ENCODE results near the gene ASIC1. TPM values are rescaled to one million over a fixed set of nuclear protein-coding genes. Genes with fewer than 3 reads are reported as not detected.

ASIC1 gene
- polyA plus RNA-seq, 2 donors = 1.4 to 2.1 TPM

- no peak overlapping the region for H3K4me3 ChIP-seq (ENCODE audit: low read depth in 1 of 2, low read length in 2 of 2)
- 40 to 60% methylated on average over 3 of the region's 3 CpGs for WGBS, 2 donors
- peaks cover 14 to 20% of the 10 kb centered on the region in 2 donors for H3K36me3 ChIP-seq (ENCODE audit: control insufficient read depth in 2 of 2, insufficient read depth in 2 of 2, low read length in 1 of 2)
- no peak overlapping the region for H3K27ac ChIP-seq (ENCODE audit: low read depth in 2 of 2, low read length in 1 of 2)
- H3K9me3 ChIP-seq (ENCODE audit: control insufficient read depth in 2 of 2, insufficient read depth in 1 of 2, low read depth in 1 of 2, low read length in 1 of 2) = no peaks in the 10 kb centered on the region
- no peaks in the 10 kb centered on the region for H3K27me3 ChIP-seq (ENCODE audit: control insufficient read depth in 1 of 2, insufficient read depth in 2 of 2, low read length in 2 of 2)
- no peaks in the 10 kb centered on the region for H3K4me1 ChIP-seq (ENCODE audit: control insufficient read depth in 2 of 2, insufficient read depth in 2 of 2, low read length in 1 of 2)
Measured at GRCh38 chr12:50087995-50088394, 30.6 kb downstream of the ASIC1 start.

- Histone ChIP-seq H3K4me1 (ENCODE audit: control insufficient read depth in 2 of 2, insufficient read depth in 2 of 2, low read length in 1 of 2) (no peaks in the 10 kb centered on the region), H3K4me3 (ENCODE audit: low read depth in 1 of 2, low read length in 2 of 2) (no peak overlapping the region), H3K27me3 (ENCODE audit: control insufficient read depth in 1 of 2, insufficient read depth in 2 of 2, low read length in 2 of 2) (no peaks in the 10 kb centered on the region), H3K36me3 (ENCODE audit: control insufficient read depth in 2 of 2, insufficient read depth in 2 of 2, low read length in 1 of 2) (peaks cover 18 to 23% of the 10 kb centered on the region in 2 donors), H3K9me3 (ENCODE audit: control insufficient read depth in 2 of 2, insufficient read depth in 1 of 2, low read depth in 1 of 2, low read length in 1 of 2) (no peaks in the 10 kb centered on the region), H3K27ac (ENCODE audit: low read depth in 2 of 2, low read length in 1 of 2) (no peak overlapping the region)
- WGBS, 2 donors = 15 to 20% methylated on average over 3 of the region's 3 CpGs
Measured at GRCh38 chr12:50088577-50089335, 31.4 kb downstream of the ASIC1 start.

GRCh38 chr12:50089730-50090129 is 32.3 kb downstream of the ASIC1 start:
- Histone ChIP-seq H3K27ac (ENCODE audit: low read depth in 2 of 2, low read length in 1 of 2) (no peak overlapping the region), H3K27me3 (ENCODE audit: control insufficient read depth in 1 of 2, insufficient read depth in 2 of 2, low read length in 2 of 2) (no peaks in the 10 kb centered on the region), H3K4me3 (ENCODE audit: low read depth in 1 of 2, low read length in 2 of 2) (no peak overlapping the region), H3K9me3 (ENCODE audit: control insufficient read depth in 2 of 2, insufficient read depth in 1 of 2, low read depth in 1 of 2, low read length in 1 of 2) (no peaks in the 10 kb centered on the region), H3K36me3 (ENCODE audit: control insufficient read depth in 2 of 2, insufficient read depth in 2 of 2, low read length in 1 of 2) (peaks cover 22 to 23% of the 10 kb centered on the region in 2 donors), H3K4me1 (ENCODE audit: control insufficient read depth in 2 of 2, insufficient read depth in 2 of 2, low read length in 1 of 2) (no peaks in the 10 kb centered on the region)
- WGBS, 2 donors = 96 to 97% methylated on average over 7 of the region's 7 CpGs

GRCh38 chr12:50090391-50090790 is 33.0 kb downstream of the ASIC1 start:
- Histone ChIP-seq H3K9me3 (ENCODE audit: control insufficient read depth in 2 of 2, insufficient read depth in 1 of 2, low read depth in 1 of 2, low read length in 1 of 2) (no peaks in the 10 kb centered on the region), H3K4me3 (ENCODE audit: low read depth in 1 of 2, low read length in 2 of 2) (no peak overlapping the region), H3K27me3 (ENCODE audit: control insufficient read depth in 1 of 2, insufficient read depth in 2 of 2, low read length in 2 of 2) (no peaks in the 10 kb centered on the region), H3K36me3 (ENCODE audit: control insufficient read depth in 2 of 2, insufficient read depth in 2 of 2, low read length in 1 of 2) (peaks cover 22 to 23% of the 10 kb centered on the region in 2 donors), H3K4me1 (ENCODE audit: control insufficient read depth in 2 of 2, insufficient read depth in 2 of 2, low read length in 1 of 2) (no peaks in the 10 kb centered on the region), H3K27ac (ENCODE audit: low read depth in 2 of 2, low read length in 1 of 2) (no peak overlapping the region)
- WGBS, 2 donors = 91% methylated on average over 5 of the region's 5 CpGs

- WGBS, 2 donors = 86 to 87% methylated on average over 6 of the region's 6 CpGs
- no peak overlapping the region for H3K4me3 ChIP-seq (ENCODE audit: low read depth in 1 of 2, low read length in 2 of 2)
Measured at GRCh38 chr12:50097952-50098351, 40.6 kb downstream of the ASIC1 start.

GRCh38 chr12:50099302-50100008 is 42.1 kb downstream of the ASIC1 start:
- Histone ChIP-seq H3K27ac (ENCODE audit: low read depth in 2 of 2, low read length in 1 of 2) (peak overlapping the region in 1 of 2 donors; percentile 29), H3K9me3 (ENCODE audit: control insufficient read depth in 2 of 2, insufficient read depth in 1 of 2, low read depth in 1 of 2, low read length in 1 of 2) (no peaks in the 10 kb centered on the region), H3K4me1 (ENCODE audit: control insufficient read depth in 2 of 2, insufficient read depth in 2 of 2, low read length in 1 of 2) (peaks cover 5 to 9% of the 10 kb centered on the region in 2 donors), H3K27me3 (ENCODE audit: control insufficient read depth in 1 of 2, insufficient read depth in 2 of 2, low read length in 2 of 2) (no peaks in the 10 kb centered on the region), H3K36me3 (ENCODE audit: control insufficient read depth in 2 of 2, insufficient read depth in 2 of 2, low read length in 1 of 2) (peaks cover 20 to 34% of the 10 kb centered on the region in 2 donors), H3K4me3 (ENCODE audit: low read depth in 1 of 2, low read length in 2 of 2) (no peak overlapping the region)
- WGBS, 2 donors = 49 to 59% methylated on average over 5 of the region's 5 CpGs

More at GRCh38 chr12:50097952-50098351, 40.6 kb downstream of the ASIC1 start:
- H3K36me3 ChIP-seq (ENCODE audit: control insufficient read depth in 2 of 2, insufficient read depth in 2 of 2, low read length in 1 of 2) = peaks cover 22 to 40% of the 10 kb centered on the region in 2 donors
- H3K27me3 ChIP-seq (ENCODE audit: control insufficient read depth in 1 of 2, insufficient read depth in 2 of 2, low read length in 2 of 2) = no peaks in the 10 kb centered on the region
- peaks cover 0 to 5% of the 10 kb centered on the region in 2 donors for H3K4me1 ChIP-seq (ENCODE audit: control insufficient read depth in 2 of 2, insufficient read depth in 2 of 2, low read length in 1 of 2)
- H3K27ac ChIP-seq (ENCODE audit: low read depth in 2 of 2, low read length in 1 of 2) = no peak overlapping the region
- no peaks in the 10 kb centered on the region for H3K9me3 ChIP-seq (ENCODE audit: control insufficient read depth in 2 of 2, insufficient read depth in 1 of 2, low read depth in 1 of 2, low read length in 1 of 2)

GRCh38 chr12:50100561-50100960 is 43.2 kb downstream of the ASIC1 start:
- 77 to 79% methylated on average over 3 of the region's 3 CpGs for WGBS, 2 donors
- H3K9me3 ChIP-seq (ENCODE audit: control insufficient read depth in 2 of 2, insufficient read depth in 1 of 2, low read depth in 1 of 2, low read length in 1 of 2) = no peaks in the 10 kb centered on the region
- peaks cover 20 to 31% of the 10 kb centered on the region in 2 donors for H3K36me3 ChIP-seq (ENCODE audit: control insufficient read depth in 2 of 2, insufficient read depth in 2 of 2, low read length in 1 of 2)
- H3K4me1 ChIP-seq (ENCODE audit: control insufficient read depth in 2 of 2, insufficient read depth in 2 of 2, low read length in 1 of 2) = peaks cover 5 to 11% of the 10 kb centered on the region in 2 donors
- no peaks in the 10 kb centered on the region for H3K27me3 ChIP-seq (ENCODE audit: control insufficient read depth in 1 of 2, insufficient read depth in 2 of 2, low read length in 2 of 2)
- no peak overlapping the region for H3K27ac ChIP-seq (ENCODE audit: low read depth in 2 of 2, low read length in 1 of 2)
- no peak overlapping the region for H3K4me3 ChIP-seq (ENCODE audit: low read depth in 1 of 2, low read length in 2 of 2)

DNA sequence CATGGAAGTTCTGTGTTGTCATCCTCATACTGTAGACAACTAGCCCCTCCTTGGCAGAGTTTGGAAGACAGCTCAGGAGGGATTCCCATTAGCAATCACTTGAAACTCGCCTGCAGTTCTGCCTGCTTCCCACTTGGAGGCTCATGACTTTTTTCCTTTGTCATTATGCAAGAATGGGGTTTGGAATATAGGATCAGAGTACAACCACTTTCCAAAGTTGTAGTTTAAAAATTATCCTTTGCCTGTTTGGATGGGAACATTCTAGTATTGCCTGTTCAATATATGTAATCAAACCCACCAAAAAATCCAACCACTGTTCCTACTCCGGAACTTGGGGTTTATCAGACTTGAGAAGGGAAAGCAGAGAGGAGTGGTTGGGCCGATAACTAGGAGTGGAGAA is 44.3 kb downstream of the ASIC1 start:
- Histone ChIP-seq H3K4me1 (ENCODE audit: control insufficient read depth in 2 of 2, insufficient read depth in 2 of 2, low read length in 1 of 2) (peaks cover 5 to 11% of the 10 kb centered on the region in 2 donors), H3K36me3 (ENCODE audit: control insufficient read depth in 2 of 2, insufficient read depth in 2 of 2, low read length in 1 of 2) (peaks cover 15 to 25% of the 10 kb centered on the region in 2 donors), H3K27me3 (ENCODE audit: control insufficient read depth in 1 of 2, insufficient read depth in 2 of 2, low read length in 2 of 2) (no peaks in the 10 kb centered on the region), H3K27ac (ENCODE audit: low read depth in 2 of 2, low read length in 1 of 2) (no peak overlapping the region), H3K4me3 (ENCODE audit: low read depth in 1 of 2, low read length in 2 of 2) (no peak overlapping the region), H3K9me3 (ENCODE audit: control insufficient read depth in 2 of 2, insufficient read depth in 1 of 2, low read depth in 1 of 2, low read length in 1 of 2) (no peaks in the 10 kb centered on the region)
- 77 to 81% methylated on average over 3 of the region's 3 CpGs for WGBS, 2 donors

GRCh38 chr12:50102131-50102531 is 44.7 kb downstream of the ASIC1 start:
- no peak overlapping the region for H3K4me3 ChIP-seq (ENCODE audit: low read depth in 1 of 2, low read length in 2 of 2)
- H3K27ac ChIP-seq (ENCODE audit: low read depth in 2 of 2, low read length in 1 of 2) = no peak overlapping the region
- H3K4me1 ChIP-seq (ENCODE audit: control insufficient read depth in 2 of 2, insufficient read depth in 2 of 2, low read length in 1 of 2) = peaks cover 5 to 11% of the 10 kb centered on the region in 2 donors
- peaks cover 11 to 23% of the 10 kb centered on the region in 2 donors for H3K36me3 ChIP-seq (ENCODE audit: control insufficient read depth in 2 of 2, insufficient read depth in 2 of 2, low read length in 1 of 2)
- no peaks in the 10 kb centered on the region for H3K27me3 ChIP-seq (ENCODE audit: control insufficient read depth in 1 of 2, insufficient read depth in 2 of 2, low read length in 2 of 2)
- 84 to 90% methylated on average over 2 of the region's 2 CpGs for WGBS, 2 donors
- H3K9me3 ChIP-seq (ENCODE audit: control insufficient read depth in 2 of 2, insufficient read depth in 1 of 2, low read depth in 1 of 2, low read length in 1 of 2) = no peaks in the 10 kb centered on the region

Measured in esophagus (tissue), 2 donors.